Esophagus muscularis mucosa (tissue), 3 donors: ENCODE measurements around the gene GRIP1.

Source experiments
- CTCF ChIP-seq, 3 experiments: fragments of 200-600 bp in 2 of 3; fragments of 450-650 bp in 1 of 3; sonication (generic) in 2 of 3; IDR thresholded peaks; one replicate each; pipeline ENCODE4 v1.5.1; 2017 to 2019; ENCODE audit warnings: antibody characterized with exemption in 3 of 3, mild to moderate bottlenecking in 2 of 3, moderate library complexity in 1 of 3
- POLR2A ChIP-seq: fragments of 450-650 bp; IDR thresholded peaks from one replicate; pipeline ENCODE4 v1.6.1; 2017; ENCODE audit warnings: antibody characterized with exemption, moderate library complexity, mild to moderate bottlenecking, low read depth

DNA sequence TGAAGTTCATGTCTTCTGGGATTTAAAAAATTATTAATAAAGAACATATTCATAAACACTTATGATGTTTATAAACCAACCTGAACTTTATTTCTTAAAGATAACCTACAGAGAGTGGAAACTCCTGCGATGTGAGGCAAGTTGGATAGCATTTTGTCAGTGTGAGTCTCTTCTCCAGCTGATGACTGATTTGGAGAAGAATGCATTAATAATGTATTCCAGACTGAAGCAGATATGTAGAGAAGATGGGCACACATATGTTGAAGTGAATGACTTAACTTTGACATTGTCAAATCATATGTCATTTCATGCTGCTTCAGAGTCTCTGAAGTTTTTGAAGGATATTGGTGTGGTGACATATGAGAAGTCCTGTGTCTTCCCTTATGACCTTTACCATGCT is 369.3 kb downstream of the GRIP1 start:
- TF ChIP-seq POLR2A: no peak
- no peak for TF ChIP-seq CTCF (IDR thresholded peaks at IDR 0.05)
